ENCODE data around the gene ZNF503.

Gene ZNF503

DNA sequence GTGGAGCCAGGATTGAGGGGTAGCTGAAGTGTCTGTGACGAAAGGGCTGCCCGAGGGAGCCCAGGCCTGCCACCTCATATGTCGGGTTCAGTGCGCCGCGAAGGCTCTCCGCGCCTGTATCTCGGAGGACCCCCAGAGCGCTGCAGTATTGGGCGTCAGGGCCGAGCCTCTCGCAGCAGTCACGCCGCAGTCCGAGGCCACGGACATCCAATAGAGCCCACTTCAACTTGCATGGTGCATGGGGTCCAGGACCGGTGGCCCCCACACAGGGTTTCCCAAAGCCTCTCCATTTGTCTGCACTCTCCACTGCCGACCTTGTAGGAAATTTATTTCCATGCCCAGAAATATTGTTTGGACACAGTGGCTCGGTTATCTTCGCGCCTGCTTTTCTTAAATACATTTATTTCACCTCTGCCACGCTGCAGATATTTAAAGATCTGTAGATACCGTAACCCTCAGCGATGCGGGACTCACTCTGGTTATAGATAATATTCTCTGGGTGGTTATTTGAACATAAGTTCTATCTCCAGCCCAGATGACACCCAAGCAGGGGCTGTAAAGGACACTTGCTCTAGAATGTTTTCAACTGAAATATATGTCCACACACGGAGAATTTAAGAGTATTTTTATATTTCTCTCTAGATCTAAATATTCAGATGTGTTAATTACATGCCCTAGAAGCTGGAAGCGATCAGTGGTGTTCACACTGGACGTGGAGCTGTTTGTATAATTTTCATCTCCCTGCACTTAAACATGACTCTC is 5.1 kb upstream of the ZNF503 start:
- DNase-seq, result no peak

DNA sequence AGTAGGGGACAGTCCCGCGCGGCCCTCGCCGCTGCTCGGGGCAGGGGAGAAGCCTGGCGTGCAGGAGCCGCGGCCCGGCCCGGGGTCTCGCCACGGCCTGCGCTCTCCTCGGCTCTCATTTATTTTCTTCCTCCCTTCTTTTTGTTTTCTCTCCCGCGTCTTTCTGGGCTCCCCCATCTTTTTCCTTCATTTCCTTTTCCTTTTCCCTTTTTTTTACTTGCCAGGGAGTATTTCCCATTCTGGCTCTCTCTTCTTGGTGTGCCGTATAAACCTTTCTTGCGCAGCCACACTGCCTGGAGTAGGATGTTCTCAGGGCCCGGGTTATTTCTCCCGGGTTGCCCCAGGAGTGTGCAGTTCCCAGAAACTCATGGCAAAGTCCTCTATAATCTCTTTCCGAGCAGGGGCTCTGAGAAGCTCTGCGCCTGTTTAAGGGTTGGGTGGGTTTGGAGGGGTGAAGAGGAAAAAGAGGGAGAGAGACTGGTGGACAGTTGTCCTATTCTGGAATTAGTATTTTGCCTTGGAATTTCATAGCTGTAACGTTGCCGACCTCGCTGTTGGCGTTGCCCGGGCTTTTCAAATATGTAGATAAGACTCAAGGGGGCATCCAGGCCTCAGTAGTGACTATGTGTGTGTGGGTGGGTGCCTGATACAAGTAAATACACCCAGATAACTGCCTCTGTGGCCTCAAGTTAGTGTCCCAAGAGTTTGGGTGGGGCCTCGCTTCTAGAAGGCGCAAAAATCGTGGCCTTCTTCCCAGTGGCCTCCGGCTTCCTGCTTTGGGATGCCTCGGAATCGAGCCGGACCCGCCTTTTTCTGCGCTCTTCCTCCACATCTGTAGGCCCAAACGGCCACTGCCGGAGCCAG is 4.3 kb upstream of the ZNF503 start:
- no peak for DNase-seq

DNA sequence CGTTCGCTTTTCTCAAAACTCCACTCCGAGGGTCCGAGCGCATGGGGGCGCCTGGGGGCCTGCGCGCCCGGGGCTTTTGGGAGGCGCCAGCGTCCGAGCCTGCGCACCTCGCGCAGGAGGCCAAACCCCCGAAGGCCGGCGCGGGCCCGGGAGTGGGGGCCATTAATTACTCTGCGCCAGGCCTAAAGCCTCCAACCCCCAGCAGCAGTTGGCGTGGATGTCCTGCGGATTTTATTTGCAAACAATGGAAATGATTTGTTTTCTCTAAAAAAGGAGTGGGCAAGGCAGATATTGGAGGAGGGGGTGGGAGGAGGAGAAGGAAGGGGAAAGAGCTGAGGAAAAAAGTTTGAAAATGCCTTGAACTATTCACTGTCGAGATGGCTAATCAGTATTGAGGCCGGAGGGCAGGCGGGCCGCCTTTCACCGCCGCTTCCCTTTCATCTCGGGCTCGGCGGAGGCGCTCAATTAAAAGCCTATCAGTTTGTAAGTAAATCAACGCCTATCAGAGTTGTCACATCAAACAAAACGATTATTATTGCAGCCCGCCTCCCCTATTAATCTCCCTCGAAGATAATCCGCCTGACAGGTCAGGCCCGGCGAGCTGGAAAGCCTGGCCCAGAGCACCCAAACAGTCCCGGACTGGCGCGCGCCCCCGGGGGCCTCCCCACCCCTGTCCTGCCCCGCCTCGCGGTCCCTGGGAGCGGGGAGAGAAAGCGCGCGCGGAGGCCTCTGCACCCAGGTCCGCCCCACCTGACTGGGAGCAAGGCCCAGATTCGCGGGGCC is 3.4 kb upstream of the ZNF503 start:
- peak; percentile 13 for DNase-seq

DNA sequence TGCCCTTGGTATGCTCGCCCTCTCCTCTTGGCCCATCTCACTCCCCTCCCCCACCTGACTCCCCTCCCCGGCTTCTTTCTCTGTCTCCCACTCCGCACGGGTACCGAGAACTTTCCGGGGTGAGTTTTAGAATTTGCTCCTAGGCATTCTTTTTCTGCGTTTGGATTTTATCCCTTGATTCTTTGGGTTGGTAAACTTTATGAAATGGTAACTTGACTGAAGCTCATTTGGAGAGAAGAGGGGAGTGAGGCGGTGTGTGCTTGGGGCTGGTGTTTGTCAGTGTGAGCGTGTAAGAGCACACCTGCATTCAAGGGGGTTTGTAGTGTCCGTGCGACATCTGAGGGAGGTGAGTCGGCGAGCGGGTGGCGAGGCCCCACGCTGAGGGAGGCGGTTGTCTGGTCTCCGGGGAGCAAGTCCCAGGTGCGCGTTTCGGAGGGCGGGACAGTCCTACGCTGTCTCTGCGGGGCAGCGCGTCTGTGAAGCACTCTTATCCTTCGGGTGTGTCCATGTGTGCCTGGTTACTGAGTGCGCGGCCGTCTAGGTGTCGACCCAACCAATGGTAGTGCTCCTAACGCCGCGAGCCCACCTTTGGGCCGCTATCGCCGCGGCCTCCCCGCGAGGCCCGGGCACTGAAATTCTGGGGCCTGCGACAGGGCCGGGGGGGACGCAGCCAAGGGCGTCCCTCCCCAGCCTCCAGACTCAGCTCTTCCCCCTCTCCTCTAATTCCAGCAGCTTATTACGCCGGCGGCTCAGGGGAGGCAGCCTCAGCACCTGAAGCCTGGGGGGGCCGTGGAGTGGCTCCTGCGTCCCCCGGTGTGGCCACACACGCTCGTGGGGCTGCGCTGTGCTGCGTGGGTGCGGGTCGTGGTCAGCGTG is 2.6 kb upstream of the ZNF503 start:
- peak; percentile 36 for DNase-seq

DNA sequence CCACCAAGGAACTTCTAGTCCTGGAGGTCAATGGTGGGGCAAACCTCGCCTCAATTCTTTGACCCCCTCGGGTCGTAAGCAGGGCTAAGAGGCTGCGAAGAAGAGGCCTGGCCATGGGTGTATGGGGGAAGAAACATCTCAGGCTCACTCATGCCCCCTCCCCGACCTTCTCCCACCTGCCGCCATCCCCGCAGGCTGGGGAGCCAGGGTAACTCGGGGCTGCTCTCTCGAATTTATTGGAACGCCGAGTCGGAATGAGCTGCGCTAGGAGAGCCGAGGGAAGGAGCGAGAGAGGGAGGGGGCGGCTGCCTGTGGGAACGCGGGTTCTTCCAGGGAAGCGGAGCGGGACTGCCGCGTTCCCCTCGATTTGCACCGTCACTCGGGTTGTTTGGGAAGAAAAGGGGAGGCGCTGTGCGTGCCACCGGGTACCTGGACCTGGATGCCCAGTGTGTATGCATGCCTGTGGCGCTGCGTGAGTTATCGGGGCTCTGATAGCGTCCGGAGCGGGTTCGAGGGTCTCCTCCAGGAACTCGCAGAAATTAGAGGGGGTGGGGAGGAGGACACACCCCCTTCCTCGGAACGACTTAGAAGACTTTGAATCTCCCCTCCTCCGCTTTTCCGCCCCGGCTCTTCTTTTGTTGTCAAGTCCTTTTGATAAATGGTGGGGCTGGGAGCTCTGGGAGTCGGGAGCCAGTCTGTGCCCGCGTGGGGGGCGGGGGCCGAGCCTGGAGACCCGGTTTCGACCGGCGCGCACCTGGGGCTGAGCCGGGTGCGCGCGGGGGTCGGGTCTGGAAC is 1.8 kb upstream of the ZNF503 start:
- DNase-seq, result peak; percentile 25

DNA sequence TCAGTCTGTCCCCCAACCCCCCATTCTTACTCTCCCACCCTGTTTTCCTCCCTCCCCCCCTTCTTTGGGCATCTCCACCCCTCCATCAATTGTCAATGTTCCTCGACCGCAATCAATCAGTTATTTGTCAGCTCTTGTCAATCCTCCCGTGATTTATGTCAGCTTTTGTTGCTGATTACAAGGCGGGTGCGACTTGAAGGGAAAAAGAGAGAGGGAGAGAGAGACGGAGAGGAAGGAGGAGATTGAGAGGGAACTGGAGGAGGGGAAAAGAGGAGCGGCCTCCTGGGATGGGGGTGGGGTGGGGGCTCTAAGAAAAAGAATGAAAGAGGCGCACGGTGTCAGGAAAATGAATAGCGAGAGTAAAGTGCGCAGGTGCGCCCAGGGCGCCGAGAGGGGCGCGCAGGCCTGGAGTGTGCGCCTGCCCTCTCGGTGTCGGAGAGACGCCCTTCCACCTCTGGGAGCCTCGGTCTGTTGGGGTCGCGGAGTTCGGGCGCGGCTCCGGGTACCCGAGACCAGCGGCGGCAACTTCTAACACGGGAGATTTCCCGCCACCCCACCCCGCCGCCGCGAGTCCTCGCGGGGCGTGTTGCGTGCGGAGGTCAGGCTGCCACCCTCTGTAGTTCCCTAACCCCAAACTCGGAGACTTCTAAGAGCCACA is 1.1 kb upstream of the ZNF503 start:
- peak; percentile 88 for DNase-seq

DNA sequence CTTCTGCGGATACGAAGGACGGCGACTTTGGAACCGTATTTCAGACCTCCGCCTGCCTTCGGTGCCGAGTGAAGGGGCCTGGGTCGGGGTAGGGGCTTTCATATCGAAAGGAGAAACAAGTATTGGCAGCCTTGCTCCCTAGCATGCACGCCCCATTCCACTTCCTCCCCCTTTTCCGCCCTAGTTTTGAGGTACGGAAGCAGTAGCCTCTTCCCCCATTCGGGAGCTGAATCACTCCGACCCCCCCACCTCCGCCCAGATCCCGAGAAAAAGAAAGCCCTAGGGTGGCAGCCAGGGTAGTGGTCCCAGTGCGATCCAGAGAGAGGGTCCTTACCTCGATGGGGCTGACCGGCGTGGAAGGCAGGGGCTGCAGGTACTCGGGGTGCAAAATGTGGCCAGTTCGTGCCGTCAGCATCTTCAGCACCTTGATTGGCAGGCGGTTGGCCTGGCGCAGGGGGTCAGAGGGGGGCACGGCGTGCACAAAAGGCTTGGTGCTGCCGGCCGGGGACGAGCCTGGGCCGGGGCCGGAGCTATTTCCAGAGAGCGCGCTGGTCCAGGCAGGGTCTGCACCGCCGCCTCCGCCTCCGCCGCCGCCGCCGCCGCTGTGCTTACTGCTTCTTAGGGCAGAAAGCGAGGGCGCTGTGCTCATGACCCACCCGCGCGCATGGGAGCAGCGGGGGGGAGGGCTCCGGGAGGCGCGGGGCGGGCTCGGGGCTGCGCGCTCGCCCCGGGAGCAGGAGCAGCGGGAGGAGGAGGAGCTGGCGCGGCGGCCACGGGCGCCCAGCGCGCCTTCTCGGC is 594 bp downstream of the ZNF503 start:
- DNase-seq, result no peak

DNA sequence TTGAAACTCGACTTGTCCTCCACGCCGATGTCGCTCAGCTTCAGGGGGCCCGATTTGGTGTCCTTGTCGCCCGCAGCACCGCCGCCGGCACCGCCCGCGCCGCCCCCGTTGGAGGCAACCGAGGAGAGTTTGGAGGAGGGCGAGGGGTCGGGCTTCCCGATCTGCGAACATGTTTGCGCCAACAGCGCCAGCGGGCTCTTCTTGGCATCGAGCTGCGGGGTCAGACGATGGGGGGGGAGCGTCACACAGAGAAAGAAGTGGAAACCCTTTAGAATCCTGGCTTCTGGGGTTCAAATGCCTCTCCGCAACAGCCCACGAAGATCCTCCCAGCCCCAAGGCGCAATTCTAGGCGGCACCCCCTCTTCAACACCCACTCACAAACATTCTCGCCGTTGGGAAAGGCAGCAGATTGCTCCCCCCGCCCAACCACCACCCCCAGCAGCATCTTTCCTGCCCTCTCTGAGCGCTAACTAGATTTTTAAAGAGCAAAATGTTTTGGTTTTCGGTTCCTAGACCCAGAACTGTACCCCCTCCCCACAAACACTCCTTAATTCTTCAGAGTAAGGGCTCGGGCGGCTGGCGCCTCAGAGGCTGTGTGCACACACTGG is 1.3 kb downstream of the ZNF503 start:
- no peak for DNase-seq

DNA sequence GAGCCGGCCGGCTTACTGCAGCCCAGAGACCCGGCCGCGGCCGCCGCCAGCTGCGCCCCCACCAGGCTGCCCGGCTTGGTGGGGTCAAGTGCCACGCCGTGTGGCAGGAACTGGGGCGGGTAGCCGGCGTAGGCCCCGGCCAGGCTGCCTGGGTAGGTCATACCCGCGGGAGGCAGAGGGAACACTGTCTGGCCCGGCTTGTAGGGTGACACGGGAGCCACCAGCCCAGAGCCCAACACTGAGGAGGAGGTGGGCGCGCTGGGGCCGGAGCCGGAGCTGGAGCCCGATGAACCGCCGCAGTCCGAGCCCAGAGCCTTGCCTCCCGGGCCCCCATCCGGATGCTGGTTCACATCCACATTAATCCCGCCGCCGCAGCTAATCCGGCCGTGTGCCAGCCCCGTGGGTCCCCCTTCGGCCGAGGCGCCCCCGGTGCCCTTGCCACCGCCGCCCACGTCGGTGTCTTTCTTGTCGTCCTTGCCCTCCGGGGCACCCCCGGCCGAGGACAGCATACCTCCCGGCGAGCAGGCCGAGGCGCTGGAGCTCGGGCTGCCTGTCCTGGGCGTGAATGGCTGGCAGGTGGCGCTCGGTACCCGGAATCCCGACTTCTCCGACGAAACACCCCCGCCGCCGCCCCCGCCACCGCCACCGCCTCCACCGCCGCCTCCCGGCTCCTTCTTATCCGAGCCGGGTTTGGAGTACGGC is 2.0 kb downstream of the ZNF503 start:
- no peak for DNase-seq

DNA sequence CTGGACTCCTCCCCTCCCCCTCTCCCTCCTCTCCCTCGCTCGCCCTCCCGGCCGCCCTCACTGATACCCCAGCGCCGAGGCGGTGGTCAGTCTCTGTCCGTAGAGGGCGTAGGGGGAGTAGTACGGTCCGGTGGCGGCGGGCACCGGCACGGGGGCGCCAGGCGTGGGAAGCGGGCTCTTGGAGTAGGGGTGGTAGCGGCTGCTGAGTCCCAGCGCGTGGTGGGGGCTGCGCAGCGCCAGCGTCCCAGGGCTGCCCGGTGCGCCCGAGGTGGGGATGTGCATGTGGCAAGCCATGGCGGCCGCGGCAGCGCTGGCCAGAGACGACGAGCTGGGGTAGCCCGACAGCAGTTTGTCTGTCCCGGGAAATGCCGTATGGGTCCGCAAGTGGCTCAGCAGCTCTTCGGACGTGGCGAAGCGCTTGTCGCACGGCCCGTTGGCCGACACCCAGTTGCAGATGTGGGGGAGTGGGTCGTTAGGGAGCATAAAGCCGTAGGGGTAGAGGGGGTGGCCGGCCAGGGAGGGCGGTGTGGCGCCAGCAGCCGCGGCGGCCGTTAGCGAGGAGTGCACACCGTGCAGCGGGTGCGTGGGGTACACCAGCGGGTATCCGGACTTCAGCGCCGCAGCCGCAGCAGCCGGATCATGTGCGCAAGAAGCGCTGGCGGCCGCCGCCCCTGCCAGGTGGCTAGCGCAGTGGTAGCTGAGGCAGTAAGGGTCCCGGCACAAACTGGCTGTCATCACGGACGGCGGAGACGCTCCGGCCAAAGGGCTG is 2.7 kb downstream of the ZNF503 start:
- DNase-seq, result no peak

DNA sequence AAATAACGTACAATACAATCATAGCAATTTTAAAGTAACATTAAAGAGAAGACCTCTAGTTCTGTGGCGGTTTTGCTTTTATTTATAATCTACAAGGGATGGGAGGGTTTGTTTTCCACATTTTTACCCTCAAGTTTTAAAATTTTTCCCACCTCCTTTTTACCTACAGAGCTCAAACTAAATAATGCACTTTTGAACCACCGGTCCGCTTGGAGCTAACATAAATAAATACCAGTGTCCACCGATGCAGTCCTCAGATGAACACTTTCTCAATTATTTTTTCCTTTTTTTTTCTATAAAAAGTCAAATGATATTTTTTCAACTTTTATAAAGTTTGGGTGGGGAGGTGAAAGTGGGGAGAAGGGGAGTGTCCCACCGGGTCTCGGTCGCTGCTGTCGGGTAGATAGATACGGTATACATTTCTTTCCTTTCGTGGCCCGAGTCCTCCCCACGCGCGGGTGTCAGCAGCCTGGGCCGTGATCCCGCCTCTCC is 3.3 kb downstream of the ZNF503 start:
- DNase-seq, result no peak

DNA sequence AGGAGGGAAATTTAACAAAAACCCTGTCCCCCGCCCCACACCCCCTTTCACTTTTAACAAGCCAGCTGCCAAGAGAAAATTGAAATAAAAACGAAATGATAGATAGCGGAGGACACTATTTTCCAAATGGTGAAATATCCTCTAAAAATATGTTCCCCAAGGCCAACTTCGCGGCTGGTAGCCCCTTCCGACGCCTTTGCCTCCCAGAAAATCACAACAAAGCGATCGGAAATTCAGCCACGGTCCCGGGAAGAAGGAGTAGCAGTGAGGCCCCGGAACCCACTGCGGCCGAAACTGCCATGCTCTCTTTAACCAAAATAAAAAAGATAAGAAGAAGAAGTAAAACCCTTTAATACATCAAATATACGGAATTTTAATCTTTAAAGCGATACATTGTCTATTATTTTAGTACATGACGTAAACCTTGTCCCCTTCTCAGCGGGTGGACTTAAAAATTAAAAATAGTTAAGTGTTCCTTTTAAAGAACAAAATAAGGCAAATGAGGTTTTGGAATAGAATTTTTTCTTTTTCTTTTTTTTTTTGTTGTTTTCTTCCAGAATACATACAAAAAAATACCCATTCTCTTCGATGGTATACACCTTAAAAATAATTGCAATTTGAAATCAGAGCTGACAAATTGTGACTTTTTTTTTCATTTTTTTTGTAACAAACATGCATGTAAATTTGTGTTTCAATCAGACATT is 3.9 kb downstream of the ZNF503 start:
- DNase-seq, result no peak

DNA sequence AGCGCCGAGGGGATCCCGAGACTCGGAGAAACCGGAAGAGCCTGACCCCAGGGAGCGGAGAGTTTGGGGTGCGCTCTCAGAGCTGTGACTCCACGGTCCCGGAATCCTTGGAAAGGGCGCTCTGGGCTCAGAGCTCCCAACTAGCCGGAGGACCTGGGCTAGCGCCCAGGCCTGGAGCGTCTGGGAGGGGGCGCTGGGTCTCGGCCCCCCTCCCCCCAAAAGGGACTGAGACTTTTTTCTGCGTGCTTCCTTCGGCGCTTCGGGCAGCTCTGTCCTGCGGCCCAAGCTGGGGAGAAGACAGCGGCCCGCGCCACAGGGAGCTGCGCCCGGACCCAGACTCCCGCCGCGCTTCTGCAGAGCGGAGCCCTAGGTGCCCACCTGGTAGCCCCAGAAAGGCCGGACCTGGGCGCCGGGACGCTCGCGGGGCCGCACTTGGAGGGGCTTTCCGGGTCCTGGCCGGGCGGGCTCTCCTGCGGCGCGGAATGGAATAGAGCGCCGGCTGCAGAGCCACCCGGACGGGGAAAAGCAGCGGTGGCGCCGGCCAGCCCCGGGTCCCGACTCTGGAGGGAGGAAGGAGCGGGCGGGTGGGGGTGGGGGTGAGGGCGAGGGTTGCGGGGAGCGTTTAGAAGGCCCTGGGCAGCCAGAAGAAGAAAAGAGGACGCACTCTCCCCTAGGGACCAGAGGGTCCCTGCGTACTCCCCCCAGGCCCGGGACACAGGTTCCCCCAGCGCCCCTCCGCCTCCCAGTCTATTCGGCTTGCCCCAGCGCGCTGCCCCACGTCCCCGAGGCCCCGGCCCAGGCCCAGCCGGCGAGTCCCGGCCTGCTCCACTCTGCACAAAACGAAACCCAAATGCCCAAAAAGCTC is 4.7 kb downstream of the ZNF503 start:
- DNase-seq, result no peak

DNA sequence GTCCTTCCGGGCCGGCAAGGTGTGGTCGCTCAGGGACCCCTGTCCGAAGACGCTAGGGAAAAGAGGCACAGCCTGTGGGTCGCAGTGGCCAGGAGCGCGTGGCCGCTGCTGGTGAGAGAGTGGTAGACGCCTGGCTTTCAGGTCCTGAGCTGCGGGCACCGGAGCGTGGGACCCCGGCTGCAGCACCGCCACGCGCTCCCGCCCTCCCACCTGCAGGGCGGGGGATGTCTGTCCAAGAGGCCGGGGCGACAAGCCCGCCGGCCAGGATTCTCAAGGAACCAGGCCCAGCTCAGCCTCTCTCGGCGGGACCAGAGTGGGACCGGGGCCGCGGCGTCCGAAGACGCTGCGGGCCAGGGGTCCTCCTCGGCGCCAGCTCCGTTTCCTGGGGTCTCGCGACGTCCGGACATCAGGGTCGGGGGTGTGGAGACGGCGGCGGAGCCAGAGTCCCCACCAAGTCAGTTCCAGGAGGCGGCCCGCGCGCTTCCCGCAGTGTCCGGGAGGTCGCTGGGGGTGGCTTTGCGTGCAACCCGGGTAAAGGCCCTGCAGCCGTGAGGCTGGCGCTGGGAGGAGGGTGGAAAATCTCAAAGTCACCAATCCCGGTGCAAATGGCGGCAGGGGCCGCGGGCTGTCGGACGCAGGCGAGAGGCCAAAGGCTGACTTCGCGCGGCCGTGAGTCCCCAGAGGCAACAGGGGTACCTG is 5.5 kb downstream of the ZNF503 start:
- no peak for DNase-seq

DNA sequence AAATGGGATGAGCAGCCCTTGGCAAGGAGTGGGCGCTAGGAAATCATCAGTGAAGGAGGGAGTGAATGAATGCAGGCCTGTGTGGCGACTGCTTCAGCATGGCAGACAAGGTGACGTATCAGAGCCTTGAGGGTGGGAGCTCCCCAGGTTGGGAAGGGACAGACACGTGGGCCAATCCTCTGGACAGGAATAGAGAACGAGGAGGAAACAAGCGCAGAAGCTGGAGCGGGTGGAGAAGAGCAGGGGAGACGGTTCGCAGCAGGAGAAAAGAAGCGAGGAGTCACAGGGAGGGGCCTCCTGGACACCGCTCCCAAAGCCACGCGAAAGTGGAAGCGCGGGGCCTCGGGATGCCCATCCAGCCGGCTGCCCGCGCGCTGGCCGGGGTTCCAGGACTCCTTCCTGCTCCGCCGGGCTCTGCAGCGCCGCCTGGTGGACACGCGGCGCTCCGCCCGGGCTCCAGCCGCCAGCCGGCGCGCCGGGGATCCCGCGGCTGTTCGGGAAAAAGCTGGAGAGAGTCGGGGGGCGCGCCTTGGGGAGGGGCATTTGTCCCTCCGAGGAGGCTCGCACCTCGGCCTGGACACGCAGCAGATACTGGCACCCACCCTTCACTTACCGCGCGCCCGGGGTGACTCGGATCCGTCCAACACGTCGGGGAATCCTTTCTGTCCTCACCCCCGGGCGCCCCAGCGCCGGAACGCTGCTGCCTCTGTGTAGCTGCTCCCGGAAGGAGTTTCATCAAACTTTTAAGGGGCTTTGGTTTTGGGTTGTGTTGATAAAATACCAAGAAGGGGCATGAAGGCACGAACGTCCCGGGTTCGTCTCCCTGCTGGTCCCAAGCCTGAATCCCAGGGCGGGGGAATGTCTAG is 6.3 kb downstream of the ZNF503 start:
- DNase-seq, result no peak
